ENCODE measurements around the gene TP53I13. TPM values are rescaled to one million over a fixed set of nuclear protein-coding genes. Genes with fewer than 3 reads are reported as not detected.

TP53I13 gene
- total RNA-seq, 1 donor: 57.2 TPM

GRCh38 chr17:29615048-29615385 lies 46.5 kb downstream of the TP53I13 start:
- Histone ChIP-seq H3K27me3 (ENCODE audit: insufficient read depth, low read length) (no peaks in the 10 kb centered on the region), H3K36me3 (ENCODE audit: insufficient read depth, low read length) (no peaks in the 10 kb centered on the region), H4K20me1 (ENCODE audit: insufficient read depth, low read length) (peaks cover 3% of the 10 kb centered on the region), H3K27ac (ENCODE audit: low read depth, low read length) (no peak overlapping the region), H3K9me3 (ENCODE audit: low read depth, low read length) (no peaks in the 10 kb centered on the region), H3K79me2 (ENCODE audit: insufficient read depth, low read length) (no peaks in the 10 kb centered on the region), H3K4me3 (ENCODE audit: insufficient read depth, low read length) (peak overlapping the region; percentile 16), H3K4me2 (ENCODE audit: insufficient read depth, low read length) (peak overlapping the region; percentile 48), H2AFZ (ENCODE audit: low read length) (no peak overlapping the region), H3K4me1 (ENCODE audit: insufficient read depth, low read length) (peaks cover 13% of the 10 kb centered on the region)
- TF ChIP-seq, protein P1, sequence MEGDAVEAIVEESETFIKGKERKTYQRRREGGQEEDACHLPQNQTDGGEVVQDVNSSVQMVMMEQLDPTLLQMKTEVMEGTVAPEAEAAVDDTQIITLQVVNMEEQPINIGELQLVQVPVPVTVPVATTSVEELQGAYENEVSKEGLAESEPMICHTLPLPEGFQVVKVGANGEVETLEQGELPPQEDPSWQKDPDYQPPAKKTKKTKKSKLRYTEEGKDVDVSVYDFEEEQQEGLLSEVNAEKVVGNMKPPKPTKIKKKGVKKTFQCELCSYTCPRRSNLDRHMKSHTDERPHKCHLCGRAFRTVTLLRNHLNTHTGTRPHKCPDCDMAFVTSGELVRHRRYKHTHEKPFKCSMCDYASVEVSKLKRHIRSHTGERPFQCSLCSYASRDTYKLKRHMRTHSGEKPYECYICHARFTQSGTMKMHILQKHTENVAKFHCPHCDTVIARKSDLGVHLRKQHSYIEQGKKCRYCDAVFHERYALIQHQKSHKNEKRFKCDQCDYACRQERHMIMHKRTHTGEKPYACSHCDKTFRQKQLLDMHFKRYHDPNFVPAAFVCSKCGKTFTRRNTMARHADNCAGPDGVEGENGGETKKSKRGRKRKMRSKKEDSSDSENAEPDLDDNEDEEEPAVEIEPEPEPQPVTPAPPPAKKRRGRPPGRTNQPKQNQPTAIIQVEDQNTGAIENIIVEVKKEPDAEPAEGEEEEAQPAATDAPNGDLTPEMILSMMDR (IDR thresholded peaks at IDR 0.05; ENCODE audit: extremely low read depth, low read depth, low read length): no peak
- peak; percentile 81 for DNase-seq (ENCODE audit: insufficient read length, low spot score, missing footprints)

DNA sequence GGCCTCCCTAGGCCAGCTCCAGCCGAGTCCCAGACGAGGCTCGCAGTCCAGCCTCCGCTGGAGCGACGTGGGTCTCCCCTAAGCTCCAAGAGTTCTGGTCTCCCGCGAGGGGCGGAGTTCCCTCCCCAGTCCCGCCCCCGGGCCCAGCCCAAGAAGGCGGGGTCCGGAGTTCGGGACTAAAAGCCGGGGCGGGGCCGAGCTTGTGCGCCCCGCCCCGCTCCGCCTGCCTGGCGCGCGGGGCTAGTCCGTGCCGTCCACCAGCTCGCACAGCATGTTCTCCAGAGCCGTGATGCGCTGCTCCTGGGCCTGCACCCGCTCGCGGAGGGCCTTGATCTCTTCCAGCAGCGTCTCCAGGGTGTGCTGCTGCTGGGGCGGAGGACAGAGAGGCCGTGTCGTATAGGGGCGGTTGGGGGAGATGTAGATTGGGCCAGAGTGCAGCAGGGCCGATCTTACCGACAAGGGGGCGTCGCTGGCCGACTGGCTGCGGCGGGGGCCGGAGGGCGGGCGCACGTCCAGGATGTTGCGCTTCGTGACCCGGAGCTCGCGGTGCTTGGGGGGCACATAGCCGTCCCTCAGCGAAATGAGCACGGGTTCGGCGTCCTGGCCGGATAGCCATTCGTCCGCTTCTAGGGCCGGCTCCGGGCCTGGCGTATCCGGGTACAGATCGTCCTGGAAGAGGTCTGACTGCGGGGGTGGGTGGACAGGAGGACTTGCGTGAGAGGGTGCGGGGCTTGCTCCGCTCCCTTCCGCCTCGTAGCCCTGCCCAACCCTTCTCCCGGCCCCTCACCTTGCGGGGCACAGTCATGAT lies 47.2 kb downstream of the TP53I13 start:
- H3K27me3 ChIP-seq (ENCODE audit: insufficient read depth, low read length): no peaks in the 10 kb centered on the region
- peak overlapping the region; percentile 48 for H3K4me2 ChIP-seq (ENCODE audit: insufficient read depth, low read length)
- TF ChIP-seq, protein P1 (IDR thresholded peaks at IDR 0.05; ENCODE audit: extremely low read depth, low read depth, low read length): no peak
- DNase-seq (ENCODE audit: insufficient read length, low spot score, missing footprints): peak; percentile 98
- no peaks in the 10 kb centered on the region for H3K79me2 ChIP-seq (ENCODE audit: insufficient read depth, low read length)
- H3K4me1 ChIP-seq (ENCODE audit: insufficient read depth, low read length): peaks cover 13% of the 10 kb centered on the region
- no peak overlapping the region for H3K27ac ChIP-seq (ENCODE audit: low read depth, low read length)
- H4K20me1 ChIP-seq (ENCODE audit: insufficient read depth, low read length): peaks cover 6% of the 10 kb centered on the region
- no peak overlapping the region for H2AFZ ChIP-seq (ENCODE audit: low read length)
- H3K36me3 ChIP-seq (ENCODE audit: insufficient read depth, low read length): no peaks in the 10 kb centered on the region
- no peaks in the 10 kb centered on the region for H3K9me3 ChIP-seq (ENCODE audit: low read depth, low read length)
- H3K4me3 ChIP-seq (ENCODE audit: insufficient read depth, low read length): peak overlapping the region; percentile 42

- Histone ChIP-seq H3K4me3 (ENCODE audit: insufficient read depth, low read length) (no peak overlapping the region), H3K79me2 (ENCODE audit: insufficient read depth, low read length) (no peaks in the 10 kb centered on the region), H3K27ac (ENCODE audit: low read depth, low read length) (no peak overlapping the region), H3K4me1 (ENCODE audit: insufficient read depth, low read length) (peaks cover 16% of the 10 kb centered on the region), H3K27me3 (ENCODE audit: insufficient read depth, low read length) (no peaks in the 10 kb centered on the region), H2AFZ (ENCODE audit: low read length) (no peak overlapping the region), H3K9me3 (ENCODE audit: low read depth, low read length) (no peaks in the 10 kb centered on the region), H3K36me3 (ENCODE audit: insufficient read depth, low read length) (no peaks in the 10 kb centered on the region), H4K20me1 (ENCODE audit: insufficient read depth, low read length) (peaks cover 12% of the 10 kb centered on the region), H3K4me2 (ENCODE audit: insufficient read depth, low read length) (no peak overlapping the region)
- peak; percentile 63 for DNase-seq (ENCODE audit: insufficient read length, low spot score, missing footprints)
- TF ChIP-seq, protein P1 (IDR thresholded peaks at IDR 0.05; ENCODE audit: extremely low read depth, low read depth, low read length): no peak
Measured at GRCh38 chr17:29616300-29617048, 48.0 kb downstream of the TP53I13 start.

- Histone ChIP-seq H2AFZ (ENCODE audit: low read length) (no peak overlapping the region), H3K36me3 (ENCODE audit: insufficient read depth, low read length) (no peaks in the 10 kb centered on the region), H3K4me2 (ENCODE audit: insufficient read depth, low read length) (no peak overlapping the region), H3K27me3 (ENCODE audit: insufficient read depth, low read length) (no peaks in the 10 kb centered on the region), H3K4me1 (ENCODE audit: insufficient read depth, low read length) (peaks cover 22% of the 10 kb centered on the region), H3K27ac (ENCODE audit: low read depth, low read length) (no peak overlapping the region), H4K20me1 (ENCODE audit: insufficient read depth, low read length) (peaks cover 12% of the 10 kb centered on the region), H3K79me2 (ENCODE audit: insufficient read depth, low read length) (no peaks in the 10 kb centered on the region), H3K4me3 (ENCODE audit: insufficient read depth, low read length) (no peak overlapping the region), H3K9me3 (ENCODE audit: low read depth, low read length) (no peaks in the 10 kb centered on the region)
- TF ChIP-seq, protein P1 (IDR thresholded peaks at IDR 0.05; ENCODE audit: extremely low read depth, low read depth, low read length): peak; percentile 33
- peak; percentile 93 for DNase-seq (ENCODE audit: insufficient read length, low spot score, missing footprints)
Measured at GRCh38 chr17:29617125-29617480, 48.6 kb downstream of the TP53I13 start.
